Astrocyte of the cerebellum (primary cell): Measurements from ENCODE around the gene NFASC.
A peak's percentile ranks its signal among the peaks of the same experiment; 100 is the strongest.

ENCODE experiments used
- DNase-seq: peaks from one replicate; pipeline ENCODE4 v3.0.0-alpha.2; 2011; ENCODE audit warnings: low read depth
- H3K4me3 ChIP-seq: 2 replicates; pipeline ENCODE4 v1.5.1; 2011; ENCODE audit warnings: mild to moderate bottlenecking, low read depth, low read length, moderate library complexity
- in situ Hi-C: cut with HindIII; loops from 2 replicates; pipeline ENCODE4 v1.10.0; 2017; ENCODE audit warnings: low sequenced_read_pairs
- TF ChIP-seq, protein P1 (sequence below): IDR thresholded peaks from 2 replicates; pipeline ENCODE4 v1.5.1; 2012; ENCODE audit warnings: low read length, low read depth, moderate library complexity, mild to moderate bottlenecking; ENCODE audit errors: missing control alignments

NFASC gene

DNA sequence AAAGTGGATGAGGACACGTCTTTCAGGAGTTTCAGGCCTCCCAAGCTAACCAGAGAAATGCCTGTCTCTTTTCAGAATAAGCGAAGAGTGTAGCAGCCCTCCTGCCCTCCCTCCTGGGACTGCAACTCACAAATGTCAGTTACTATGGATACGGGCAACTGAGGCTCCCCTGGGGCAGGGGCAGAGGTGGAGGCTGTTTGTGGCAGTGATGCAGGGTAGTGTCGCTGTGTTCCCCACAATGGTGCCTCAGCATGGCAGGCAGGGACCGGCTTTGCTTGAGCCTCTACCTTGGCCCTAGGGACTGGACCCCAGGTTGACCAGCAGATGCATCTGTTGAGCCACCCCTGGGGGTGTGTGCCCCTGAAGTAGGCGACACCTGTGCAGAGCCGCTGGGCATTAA lies 10.2 kb downstream of the NFASC start:
- TF ChIP-seq, protein P1, sequence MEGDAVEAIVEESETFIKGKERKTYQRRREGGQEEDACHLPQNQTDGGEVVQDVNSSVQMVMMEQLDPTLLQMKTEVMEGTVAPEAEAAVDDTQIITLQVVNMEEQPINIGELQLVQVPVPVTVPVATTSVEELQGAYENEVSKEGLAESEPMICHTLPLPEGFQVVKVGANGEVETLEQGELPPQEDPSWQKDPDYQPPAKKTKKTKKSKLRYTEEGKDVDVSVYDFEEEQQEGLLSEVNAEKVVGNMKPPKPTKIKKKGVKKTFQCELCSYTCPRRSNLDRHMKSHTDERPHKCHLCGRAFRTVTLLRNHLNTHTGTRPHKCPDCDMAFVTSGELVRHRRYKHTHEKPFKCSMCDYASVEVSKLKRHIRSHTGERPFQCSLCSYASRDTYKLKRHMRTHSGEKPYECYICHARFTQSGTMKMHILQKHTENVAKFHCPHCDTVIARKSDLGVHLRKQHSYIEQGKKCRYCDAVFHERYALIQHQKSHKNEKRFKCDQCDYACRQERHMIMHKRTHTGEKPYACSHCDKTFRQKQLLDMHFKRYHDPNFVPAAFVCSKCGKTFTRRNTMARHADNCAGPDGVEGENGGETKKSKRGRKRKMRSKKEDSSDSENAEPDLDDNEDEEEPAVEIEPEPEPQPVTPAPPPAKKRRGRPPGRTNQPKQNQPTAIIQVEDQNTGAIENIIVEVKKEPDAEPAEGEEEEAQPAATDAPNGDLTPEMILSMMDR, result no peak
- in situ Hi-C loops, result no loop called here
- DNase-seq, result no peak
- H3K4me3 ChIP-seq, result no peak overlapping the region

DNA sequence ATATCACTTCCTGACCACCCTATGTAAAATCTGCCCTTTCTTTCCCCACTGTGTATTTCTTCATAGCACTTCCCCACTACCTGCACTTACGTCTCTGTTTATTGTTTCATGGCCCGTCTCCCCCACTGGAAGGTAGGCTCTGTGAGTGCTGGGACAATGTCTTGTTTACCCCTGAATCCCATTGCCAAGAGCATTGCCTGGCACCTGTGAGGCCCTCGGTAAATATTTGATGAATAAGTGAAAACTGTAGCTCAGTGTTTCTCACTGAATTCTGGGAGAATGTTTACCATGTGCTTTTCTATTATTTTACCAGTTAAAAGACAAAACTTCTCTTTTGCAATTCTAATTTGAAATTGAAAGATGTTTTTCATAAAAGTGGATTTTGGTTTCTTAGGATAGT lies 11.8 kb downstream of the NFASC start:
- DNase-seq, result no peak
- TF ChIP-seq, protein P1, result no peak
- in situ Hi-C loops, result no loop called here
- H3K4me3 ChIP-seq, result no peak overlapping the region

DNA sequence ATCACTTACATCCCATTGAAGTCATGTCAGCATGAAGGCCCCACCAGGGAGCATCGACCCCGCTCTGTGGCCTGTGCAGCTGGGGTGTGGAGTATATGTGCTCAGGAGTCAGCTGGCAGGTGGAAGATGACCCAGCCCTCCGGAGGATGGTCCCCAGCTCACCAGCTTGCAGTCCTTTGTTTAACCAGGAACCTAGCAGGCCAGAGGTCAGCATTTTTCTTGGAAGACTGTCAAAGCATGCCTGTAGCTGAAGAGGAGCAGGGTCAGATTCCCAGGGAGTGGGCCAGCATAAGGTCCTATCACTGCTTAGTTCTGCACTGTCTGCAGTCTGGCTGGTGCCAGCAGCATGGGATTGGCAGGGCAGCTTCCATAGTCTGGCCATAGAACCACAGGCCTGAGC lies 12.7 kb downstream of the NFASC start:
- no peak for DNase-seq
- TF ChIP-seq, protein P1, result no peak
- no peak overlapping the region for H3K4me3 ChIP-seq
- in situ Hi-C loops, result no loop called here

DNA sequence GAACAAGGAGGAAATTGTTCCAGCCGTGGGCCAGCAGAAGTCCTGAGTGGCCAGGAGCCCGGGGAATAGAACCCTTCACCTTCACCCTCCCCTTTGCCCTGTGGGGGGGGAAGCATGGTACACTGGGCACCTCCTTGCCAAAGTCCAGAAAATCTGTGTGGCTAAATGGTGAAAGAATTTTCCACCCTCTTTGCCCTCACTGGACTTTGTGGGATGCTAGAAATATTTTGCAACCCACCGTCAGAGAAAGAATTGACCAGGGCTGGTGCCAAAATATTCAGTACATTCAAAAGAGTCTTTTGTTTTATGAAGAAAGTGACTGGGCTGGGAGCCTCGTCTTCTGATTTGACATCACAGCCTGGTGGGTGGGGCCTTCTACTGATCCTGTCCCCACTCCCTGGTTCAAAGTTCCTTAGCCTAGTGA lies 14.6 kb downstream of the NFASC start:
- H3K4me3 ChIP-seq, result no peak overlapping the region
- peak; percentile 41 for DNase-seq
- TF ChIP-seq, protein P1, result no peak
- in situ Hi-C loops, result no loop called here

DNA sequence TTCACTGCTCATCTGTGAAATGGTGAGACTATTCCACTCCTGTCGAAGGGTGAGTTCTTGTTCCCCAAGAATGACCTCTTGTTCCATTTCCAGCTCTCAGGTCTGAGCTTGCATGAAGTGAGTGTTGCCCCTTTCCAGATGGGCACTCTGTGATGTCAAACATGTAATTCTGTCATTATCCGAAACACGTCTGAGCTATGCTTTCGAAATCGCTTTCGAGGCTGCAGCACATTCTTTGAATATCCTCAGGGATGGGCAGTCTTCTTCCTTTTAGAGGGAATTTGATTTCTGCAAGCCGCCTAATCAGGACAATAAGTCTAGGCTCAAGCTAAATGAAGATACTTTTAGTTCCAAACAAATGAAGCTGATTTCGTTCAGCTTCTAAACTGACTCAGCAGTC lies 15.1 kb downstream of the NFASC start:
- no peak overlapping the region for H3K4me3 ChIP-seq
- in situ Hi-C loops, result no loop called here
- TF ChIP-seq, protein P1, result no peak
- DNase-seq, result no peak

DNA sequence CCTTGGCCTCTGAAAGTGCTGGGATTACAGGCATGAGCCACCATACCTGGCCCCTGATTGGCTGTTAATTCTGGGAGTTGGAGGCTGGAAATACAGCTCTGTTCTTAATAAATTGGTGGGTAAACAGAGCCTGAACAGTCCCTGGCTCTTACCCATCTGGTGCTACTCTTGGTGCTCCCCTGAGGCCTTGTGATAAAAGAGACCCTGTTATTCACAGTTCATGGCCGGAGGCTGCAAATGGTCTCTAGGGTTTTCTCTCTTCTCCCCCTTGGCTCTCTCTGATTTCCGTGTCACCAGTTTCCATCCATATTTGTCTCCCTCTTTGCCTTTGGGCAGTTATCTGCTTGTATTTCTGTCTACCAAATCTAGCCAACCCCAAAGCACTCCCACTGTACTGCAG lies 17.2 kb downstream of the NFASC start:
- TF ChIP-seq, protein P1, result no peak
- no peak overlapping the region for H3K4me3 ChIP-seq
- in situ Hi-C loops, result no loop called here
- no peak for DNase-seq

DNA sequence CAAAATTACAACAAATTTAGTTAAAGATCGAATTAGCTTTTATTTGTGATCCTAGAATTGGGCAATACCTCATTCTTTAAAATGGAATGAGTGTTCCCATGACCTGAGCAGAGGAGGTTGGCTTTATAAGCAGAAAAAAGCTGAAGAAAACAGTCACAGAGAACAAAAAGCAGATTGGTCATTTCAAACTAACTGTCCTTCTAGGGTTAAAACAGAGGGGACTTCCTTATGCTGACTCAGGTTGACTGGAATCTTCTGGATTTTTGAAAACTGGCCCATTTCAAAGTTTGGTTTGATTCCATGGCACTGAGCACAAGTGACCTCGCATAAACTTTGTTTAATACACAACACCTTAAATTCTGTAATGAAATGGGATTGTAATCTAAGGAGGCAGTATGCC lies 17.6 kb downstream of the NFASC start:
- no peak overlapping the region for H3K4me3 ChIP-seq
- TF ChIP-seq, protein P1, result no peak
- no peak for DNase-seq
- in situ Hi-C loops, result no loop called here
